Upper lobe of right lung (tissue), 1 donor: ENCODE results near the gene WNT1. TPM values are rescaled to one million over a fixed set of nuclear protein-coding genes. Genes with fewer than 3 reads are reported as not detected.
A peak's percentile ranks its signal among the peaks of the same experiment; 100 is the strongest.

Source experiments
- ATAC-seq: fragments of 200-7000 bp; cut with Tn5 transposase; one replicate; pipeline ENCODE4 v1.9.1; 2020; ENCODE audit warnings: mild to moderate bottlenecking, moderate library complexity
- DNase-seq: peaks from one replicate; pipeline ENCODE4 v3.0.0-alpha.2; 2020
- H3K27ac ChIP-seq: fragments of 200-600 bp; one replicate; pipeline ENCODE4 v1.8.0; 2022
- H3K27me3 ChIP-seq: fragments of 200-600 bp; one replicate; pipeline ENCODE4 v1.8.0; 2022; ENCODE audit warnings: mild to moderate bottlenecking
- H3K36me3 ChIP-seq: fragments of 200-600 bp; one replicate; pipeline ENCODE4 v1.8.0; 2022
- H3K4me1 ChIP-seq: fragments of 200-600 bp; one replicate; pipeline ENCODE4 v1.8.0; 2022
- H3K4me3 ChIP-seq: fragments of 200-600 bp; one replicate; pipeline ENCODE4 v1.8.0; 2022; ENCODE audit warnings: mild to moderate bottlenecking
- H3K9me3 ChIP-seq: fragments of 200-600 bp; one replicate; pipeline ENCODE4 v1.8.0; 2022
- intact Hi-C: fragments of 100-400 bp; cut with DNase I; formaldehyde crosslinking; loops from one replicate; pipeline ENCODE4 v1.11.0; 2022
- total RNA-seq: library from RNA; stranded (reverse); fragmentation: NEBNext Ultra II Directional; extraction: Animal tissue kit (Norgen Biotek cat#: 25700); gene quantifications from one replicate; pipeline ENCODE4 v1.2.1, GENCODE V29; 2021
- TF ChIP-seq, protein P1 (sequence below): fragments of 200-600 bp; IDR thresholded peaks from one replicate; pipeline ENCODE4 v1.8.0; 2022; ENCODE audit warnings: antibody characterized with exemption
- donor health status: DM: no; HTN: yes; CAD: no; lungs with severe emphysema.

The WNT1 gene
- total RNA-seq, 1 donor from 2014 or later = not detected

DNA sequence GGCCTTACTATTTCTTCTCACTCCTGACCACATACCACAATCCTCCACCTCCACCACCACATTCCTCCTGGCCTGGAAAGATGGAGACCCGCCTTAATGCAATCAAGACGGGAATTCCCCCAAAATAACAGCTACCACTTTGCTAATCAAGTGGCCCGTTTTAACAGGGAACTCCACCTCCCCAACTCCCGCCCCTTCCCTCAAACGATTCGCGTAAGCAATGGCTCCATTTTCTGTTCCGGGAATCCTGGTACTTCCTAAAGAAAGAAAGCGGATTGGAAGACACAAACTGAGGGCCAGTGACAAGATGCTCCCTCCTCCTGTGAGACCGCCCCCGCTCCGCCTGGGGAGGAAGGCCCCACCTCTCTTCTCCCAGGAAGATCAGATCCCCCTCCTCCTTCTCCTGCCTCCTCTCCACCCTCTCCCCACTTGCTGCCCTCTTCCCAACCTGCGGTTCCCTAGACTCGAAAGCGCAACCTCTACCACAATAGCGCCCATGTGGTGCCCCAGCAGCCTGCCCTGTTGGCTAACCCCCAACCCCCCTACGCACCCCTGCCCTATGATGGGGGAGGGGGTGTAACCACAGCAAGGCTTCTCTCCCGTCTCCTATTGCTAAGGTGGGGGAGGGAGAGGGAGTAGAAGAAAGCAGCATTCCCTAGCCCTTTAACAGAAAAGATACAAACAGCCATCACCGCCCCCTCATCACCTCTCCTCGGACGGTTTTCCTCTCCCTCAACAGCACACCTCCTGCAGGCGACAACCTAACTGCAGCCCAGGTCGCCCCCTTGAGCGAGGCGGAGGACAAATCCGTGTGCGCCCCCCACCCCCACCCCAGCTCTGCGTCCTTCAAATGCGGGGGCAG lies 21.6 kb upstream of the WNT1 start:
- peak; percentile 88 for ATAC-seq
- H3K36me3 ChIP-seq = peaks cover 7% of the 10 kb centered on the region
- H3K27ac ChIP-seq = peak overlapping the region; percentile 85
- intact Hi-C loops = no loop called here
- H3K9me3 ChIP-seq = no peaks in the 10 kb centered on the region
- peak; percentile 91 for DNase-seq
- TF ChIP-seq, protein P1, sequence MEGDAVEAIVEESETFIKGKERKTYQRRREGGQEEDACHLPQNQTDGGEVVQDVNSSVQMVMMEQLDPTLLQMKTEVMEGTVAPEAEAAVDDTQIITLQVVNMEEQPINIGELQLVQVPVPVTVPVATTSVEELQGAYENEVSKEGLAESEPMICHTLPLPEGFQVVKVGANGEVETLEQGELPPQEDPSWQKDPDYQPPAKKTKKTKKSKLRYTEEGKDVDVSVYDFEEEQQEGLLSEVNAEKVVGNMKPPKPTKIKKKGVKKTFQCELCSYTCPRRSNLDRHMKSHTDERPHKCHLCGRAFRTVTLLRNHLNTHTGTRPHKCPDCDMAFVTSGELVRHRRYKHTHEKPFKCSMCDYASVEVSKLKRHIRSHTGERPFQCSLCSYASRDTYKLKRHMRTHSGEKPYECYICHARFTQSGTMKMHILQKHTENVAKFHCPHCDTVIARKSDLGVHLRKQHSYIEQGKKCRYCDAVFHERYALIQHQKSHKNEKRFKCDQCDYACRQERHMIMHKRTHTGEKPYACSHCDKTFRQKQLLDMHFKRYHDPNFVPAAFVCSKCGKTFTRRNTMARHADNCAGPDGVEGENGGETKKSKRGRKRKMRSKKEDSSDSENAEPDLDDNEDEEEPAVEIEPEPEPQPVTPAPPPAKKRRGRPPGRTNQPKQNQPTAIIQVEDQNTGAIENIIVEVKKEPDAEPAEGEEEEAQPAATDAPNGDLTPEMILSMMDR = no peak
- no peaks in the 10 kb centered on the region for H3K27me3 ChIP-seq
- peaks cover 24% of the 10 kb centered on the region for H3K4me1 ChIP-seq
- H3K4me3 ChIP-seq = peak overlapping the region; percentile 97

DNA sequence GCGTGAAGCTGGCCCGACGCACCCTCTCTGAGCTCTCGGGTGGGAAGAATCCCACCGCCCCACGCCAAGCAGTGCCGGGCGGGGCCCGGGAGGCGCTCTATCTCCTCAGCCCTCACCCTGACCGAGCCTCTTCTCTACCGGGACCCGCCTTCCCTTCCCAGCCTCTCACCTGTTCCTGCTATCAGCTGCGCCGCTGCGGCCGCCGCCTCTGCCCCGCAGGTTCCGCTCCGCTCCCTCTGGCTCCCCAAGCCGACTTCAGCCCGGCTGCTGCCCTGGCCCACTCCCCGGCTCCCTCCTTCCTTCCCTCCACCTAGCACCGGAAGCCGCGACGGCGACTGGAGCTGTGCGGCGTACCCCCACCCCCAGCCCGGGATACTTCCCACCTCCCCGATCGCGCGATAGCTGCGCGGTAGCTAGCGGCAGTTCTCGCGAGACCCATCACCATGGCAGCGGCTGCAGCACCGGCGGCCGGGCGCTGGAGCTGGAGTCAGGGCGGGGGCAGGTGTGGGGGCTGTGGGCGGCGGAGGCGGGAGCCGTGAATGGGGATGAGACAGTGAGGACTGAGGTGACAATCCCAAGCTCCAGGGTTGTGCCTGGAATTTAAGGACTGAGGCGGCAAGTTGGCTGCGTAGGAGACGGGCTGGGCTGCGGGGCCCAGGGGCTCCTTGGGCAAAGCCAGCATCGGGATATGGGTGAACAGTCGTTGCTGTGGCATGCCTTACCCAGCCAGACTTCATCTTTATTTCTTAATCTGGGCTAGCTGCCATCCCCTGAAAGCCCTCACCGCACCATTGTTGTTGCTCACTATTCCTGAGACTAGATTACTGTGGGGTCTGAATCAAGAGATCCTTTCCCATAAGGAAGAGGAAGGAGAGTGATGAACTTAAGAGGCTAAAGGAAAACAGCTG lies 20.7 kb upstream of the WNT1 start, which contains the start of gene ARF3:
TSS of gene ARF3 (minus strand) at position 347 of the 908 bp plus-strand sequence. CDS start 16,392 bp downstream, outside the sequence.
- peak within 1 kb of the TSS; percentile 97 for H3K4me3 ChIP-seq
- H3K27me3 ChIP-seq = no peaks in the 10 kb centered on the region
- H3K4me1 ChIP-seq = peaks cover 24% of the 10 kb centered on the region
- ATAC-seq (peak; percentile 93), DNase-seq (peak; percentile 98)
- intact Hi-C loops = no loop called here
- H3K27ac ChIP-seq = peak within 1 kb of the TSS; percentile 85
- H3K36me3 ChIP-seq = peaks cover 7% of the 10 kb centered on the region
- H3K9me3 ChIP-seq = no peaks in the 10 kb centered on the region
- TF ChIP-seq, protein P1 = no peak

- no peak overlapping the region for H3K27ac ChIP-seq
- no peaks in the 10 kb centered on the region for H3K27me3 ChIP-seq
- TF ChIP-seq, protein P1 = no peak
- intact Hi-C loops = no loop called here
- ATAC-seq (no peak), DNase-seq (no peak)
- H3K9me3 ChIP-seq = no peaks in the 10 kb centered on the region
- peak overlapping the region; percentile 97 for H3K4me3 ChIP-seq
- peaks cover 24% of the 10 kb centered on the region for H3K4me1 ChIP-seq
- H3K36me3 ChIP-seq = peaks cover under 1% of the 10 kb centered on the region
These were observed 20.1 kb upstream of the WNT1 start for GRCh38 chr12:48958049-48958388.

- no peak for DNase-seq
- H3K36me3 ChIP-seq = no peaks in the 10 kb centered on the region
- H3K27ac ChIP-seq = no peak overlapping the region
- no peaks in the 10 kb centered on the region for H3K27me3 ChIP-seq
- peaks cover 10% of the 10 kb centered on the region for H3K4me1 ChIP-seq
- intact Hi-C loops = no loop called here
- H3K4me3 ChIP-seq = no peak overlapping the region
- no peak for ATAC-seq
- H3K9me3 ChIP-seq = no peaks in the 10 kb centered on the region
- TF ChIP-seq, protein P1 = no peak
These were observed 17.3 kb upstream of the WNT1 start for GRCh38 chr12:48960834-48961233.

GRCh38 chr12:48961331-48961730 lies 16.8 kb upstream of the WNT1 start:
- peaks cover 6% of the 10 kb centered on the region for H3K4me1 ChIP-seq
- ATAC-seq (no peak), DNase-seq (no peak)
- no peak overlapping the region for H3K4me3 ChIP-seq
- intact Hi-C loops = no loop called here
- H3K27me3 ChIP-seq = no peaks in the 10 kb centered on the region
- no peaks in the 10 kb centered on the region for H3K36me3 ChIP-seq
- no peaks in the 10 kb centered on the region for H3K9me3 ChIP-seq
- no peak overlapping the region for H3K27ac ChIP-seq
- TF ChIP-seq, protein P1 = no peak
